Caki2 (cell line): Measurements from ENCODE around the gene KRTAP5-3. TPM values are rescaled to one million over a fixed set of nuclear protein-coding genes. Genes with fewer than 3 reads are reported as not detected.

Experiments used
- DNase-seq: peaks from one replicate; pipeline ENCODE4 v3.0.0-alpha.2; 2015; ENCODE audit warnings: low read depth
- in situ Hi-C: cut with HindIII; loops from 2 replicates; pipeline ENCODE4 v1.10.0; 2016; ENCODE audit warnings: low sequenced_read_pairs, low pct_unique_long_range_greater_than_20kb, mixed read lengths
- total RNA-seq: library from RNA; depleted of rRNA; stranded (reverse); fragments of >200 nt; shearing (Covaris generic); gene quantifications from 2 replicates; pipeline ENCODE4 v1.2.3, GENCODE V29; 2014; ENCODE audit warnings: low replicate concordance

The KRTAP5-3 gene
- total RNA-seq, 1 experiment from 2014 or later, result not detected

DNA sequence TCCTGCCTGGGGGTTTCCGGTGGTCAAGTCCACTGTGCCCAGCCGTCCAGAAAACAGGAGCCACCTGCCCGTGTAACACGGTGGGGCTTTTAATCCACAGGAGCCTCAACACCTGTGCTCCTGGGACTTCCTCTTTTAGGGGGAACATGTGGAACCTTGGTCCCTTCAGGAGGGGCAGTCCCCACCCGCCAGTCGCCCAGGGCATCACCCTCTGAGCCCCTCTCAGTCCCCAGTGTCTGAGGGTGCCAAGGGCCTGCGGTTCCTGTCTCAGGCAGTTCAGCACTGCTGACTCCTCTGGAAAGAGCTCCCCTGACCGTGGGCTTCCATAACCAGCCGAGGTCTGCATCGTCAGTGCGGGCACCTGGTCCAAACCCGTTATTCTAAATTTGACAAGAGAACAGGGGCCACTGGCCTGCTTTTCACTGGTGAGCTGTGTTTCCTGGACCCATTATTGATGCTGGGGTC is 37.1 kb upstream of the KRTAP5-3 start:
- in situ Hi-C loops, result no loop called here
- no peak for DNase-seq

DNA sequence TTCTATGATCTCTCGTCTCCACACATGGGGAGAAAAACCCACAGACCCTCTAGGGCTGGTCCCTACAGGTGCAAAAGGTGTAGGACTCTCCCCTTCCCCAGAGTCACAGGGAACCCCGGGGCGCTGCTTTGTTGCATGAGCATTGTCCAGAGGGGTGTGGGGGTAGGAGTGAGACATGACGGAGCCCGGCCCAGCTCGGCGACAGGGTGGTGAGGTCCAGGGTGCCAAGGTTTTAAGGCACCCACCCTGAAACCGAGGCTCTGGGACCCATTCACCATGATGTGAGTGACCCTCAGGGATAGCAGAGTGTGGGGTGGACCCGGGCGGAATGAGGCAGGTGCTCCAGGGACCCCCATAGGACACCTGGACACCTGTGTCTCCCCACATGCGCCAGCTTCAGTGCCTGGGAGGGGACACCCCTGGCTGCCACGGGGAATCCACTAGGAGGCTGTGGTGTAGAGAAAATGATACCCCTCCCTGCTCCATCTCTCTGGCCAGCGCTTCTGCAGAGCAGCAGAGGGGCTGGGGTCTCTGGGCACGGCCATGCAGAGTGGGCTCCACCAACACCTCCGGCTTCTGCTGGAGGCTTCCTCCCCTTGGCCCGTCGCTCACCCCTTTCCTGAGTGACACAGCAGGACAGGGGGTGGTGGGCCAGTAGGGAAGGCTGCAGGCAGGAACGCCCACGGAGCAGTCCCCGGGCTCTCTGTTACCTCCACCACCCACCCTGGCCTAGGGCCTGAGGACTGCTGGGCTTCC is 36.5 kb upstream of the KRTAP5-3 start:
- in situ Hi-C loops, result no loop called here
- DNase-seq, result no peak

DNA sequence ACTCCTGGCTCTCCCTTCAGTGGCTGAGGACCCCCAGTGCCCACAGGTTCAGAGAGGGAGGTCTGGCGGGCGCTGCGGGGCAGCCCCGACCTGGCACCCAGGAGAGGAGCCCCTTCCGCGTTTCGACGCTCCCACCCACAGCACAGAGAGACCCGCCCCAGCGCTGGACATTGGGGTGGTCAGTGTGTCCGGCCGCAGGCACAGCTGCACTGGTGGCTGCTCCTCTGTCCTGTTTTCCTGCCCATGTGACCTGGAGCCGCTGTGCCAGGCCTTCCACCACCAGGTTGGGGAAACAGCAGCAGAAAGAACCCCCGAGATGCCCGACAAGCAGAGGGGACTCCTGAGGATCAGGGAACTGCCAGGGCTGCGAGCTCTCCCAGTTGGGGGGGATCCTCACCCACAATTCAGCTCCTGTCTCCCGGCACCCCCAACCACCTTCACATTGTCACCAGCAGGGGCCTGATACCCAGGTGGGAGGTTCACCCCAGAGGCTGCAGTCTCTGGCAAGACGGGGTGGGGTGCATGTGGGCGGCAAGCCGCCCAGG is 35.0 kb upstream of the KRTAP5-3 start:
- in situ Hi-C loops, result no loop called here
- DNase-seq, result no peak

DNA sequence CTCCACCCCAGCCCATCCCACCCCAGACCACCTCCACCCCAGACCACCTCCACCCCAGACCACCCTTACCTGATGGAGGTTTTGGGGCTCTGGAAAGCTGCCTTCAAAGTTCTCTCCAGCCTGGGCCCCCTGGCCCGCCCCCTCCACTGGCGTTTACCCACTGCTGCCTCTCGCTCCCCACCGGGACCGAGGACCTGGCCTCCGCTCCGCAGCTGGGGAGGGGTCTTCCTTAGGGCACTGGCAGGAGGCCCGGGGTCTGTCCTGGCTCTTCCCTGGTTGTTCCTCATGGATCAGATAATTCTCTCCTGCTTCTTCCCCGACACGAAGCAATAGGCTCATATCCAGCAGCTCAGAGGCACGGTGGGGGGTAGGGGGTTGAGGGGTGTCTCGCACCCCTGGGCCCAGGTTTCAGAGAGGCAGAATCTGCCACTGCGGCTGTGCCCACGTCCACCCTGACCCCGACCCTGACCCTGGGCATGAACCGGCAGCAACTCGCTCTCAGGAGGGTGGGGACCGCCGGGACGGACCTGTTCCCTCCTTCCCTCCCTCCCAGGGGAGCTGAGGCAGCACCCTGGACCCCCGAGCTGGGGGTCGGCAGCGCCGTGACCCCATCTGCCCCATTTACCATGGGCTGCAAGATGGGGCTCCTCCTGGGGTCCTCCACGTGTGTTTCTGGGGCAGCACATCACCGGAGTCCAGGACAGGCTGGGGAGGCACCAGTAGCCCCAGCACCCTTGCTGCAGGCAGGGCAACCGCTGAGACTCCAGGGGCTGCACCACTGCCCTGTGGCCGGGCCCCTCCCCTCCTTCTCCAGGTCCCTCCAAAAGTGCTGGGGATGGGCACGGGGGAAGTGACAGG is 34.3 kb upstream of the KRTAP5-3 start:
- DNase-seq, result no peak
- in situ Hi-C loops, result no loop called here

DNA sequence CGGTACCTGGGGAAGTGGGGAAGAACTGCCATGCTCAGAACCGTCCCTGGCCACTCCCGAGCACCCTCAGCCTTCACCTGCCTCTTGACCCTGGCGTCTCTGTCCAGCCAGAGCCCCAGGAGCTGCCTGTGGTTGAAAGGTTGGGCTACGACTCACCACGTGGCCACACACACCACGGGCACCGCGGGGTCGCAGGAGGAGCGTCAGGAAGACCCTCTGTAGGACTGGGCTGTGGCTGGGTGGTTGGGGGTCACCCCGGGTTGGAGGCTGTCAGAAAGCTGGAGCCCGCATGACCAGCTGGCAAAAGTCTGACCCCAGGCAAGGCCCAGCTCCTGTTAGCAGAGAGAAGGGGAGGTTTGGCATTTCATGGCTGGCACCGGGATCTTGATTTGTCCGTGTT is 32.8 kb upstream of the KRTAP5-3 start:
- in situ Hi-C loops, result no loop called here
- DNase-seq, result no peak

DNA sequence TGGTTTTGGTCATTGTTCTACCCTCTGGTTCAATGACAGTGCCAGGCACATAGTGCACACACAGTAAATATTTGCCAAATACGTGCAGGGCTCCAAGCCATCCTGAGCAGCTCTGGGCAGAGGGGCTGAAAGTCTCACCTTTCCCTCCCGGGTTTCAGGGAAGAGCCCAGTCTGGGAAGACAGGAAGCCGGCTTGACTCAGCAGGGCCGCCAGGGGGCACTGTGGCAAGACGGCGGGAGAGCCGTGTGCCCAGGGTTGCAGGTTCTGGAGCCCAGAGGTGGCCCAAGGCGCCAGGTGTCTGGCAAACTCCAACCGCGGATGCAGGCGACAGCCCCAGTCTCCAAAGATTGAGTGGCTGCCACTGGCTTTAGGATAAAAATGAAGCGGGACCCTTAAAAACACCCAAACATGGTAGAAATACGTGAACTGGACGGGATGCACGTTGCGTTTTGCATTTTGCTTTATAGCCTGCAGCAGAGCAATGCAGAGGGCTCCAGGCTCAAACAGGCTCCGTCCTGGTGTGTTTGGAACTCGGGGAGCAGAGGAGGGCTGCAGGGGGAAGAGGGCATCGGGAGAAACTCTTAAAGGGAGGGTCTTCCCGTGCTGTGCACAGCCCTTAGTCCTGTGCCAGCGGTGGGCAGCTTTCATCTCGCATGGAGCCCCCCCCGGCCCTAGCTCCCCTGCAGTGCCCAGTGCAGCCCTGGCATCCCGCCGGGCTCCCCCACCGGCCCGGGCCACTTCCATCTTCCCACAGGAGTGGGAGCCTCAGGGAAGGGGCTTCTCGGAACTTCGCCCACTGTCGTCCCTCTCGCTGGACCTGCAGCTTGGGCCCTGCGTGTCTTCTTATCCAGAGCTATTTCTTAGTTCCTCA is 32.0 kb upstream of the KRTAP5-3 start:
- in situ Hi-C loops, result no loop called here
- no peak for DNase-seq

DNA sequence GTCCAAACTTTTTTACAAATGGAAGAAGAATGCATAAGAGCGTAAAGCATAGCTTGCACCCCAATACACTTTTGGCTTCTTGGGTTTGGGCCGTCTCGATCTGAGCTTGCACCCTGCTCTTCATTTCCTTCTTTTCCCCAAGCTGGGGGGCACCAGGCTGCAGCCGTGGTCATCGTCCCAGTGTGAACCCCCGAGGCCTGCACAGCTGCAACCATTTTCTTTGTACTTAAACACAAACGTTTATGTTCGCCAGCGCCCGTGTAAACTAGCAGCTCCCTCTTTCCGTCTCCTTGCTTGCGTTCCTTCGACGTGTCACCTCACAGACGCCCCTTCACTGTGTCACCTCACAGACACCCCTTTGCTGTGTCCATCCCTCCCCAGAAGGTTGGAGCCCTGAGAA is 31.4 kb upstream of the KRTAP5-3 start:
- in situ Hi-C loops, result loop anchor here (10.0 kb wide), 1 partner anchor 105 kb away; no protein-coding TSS in a partner anchor

DNA sequence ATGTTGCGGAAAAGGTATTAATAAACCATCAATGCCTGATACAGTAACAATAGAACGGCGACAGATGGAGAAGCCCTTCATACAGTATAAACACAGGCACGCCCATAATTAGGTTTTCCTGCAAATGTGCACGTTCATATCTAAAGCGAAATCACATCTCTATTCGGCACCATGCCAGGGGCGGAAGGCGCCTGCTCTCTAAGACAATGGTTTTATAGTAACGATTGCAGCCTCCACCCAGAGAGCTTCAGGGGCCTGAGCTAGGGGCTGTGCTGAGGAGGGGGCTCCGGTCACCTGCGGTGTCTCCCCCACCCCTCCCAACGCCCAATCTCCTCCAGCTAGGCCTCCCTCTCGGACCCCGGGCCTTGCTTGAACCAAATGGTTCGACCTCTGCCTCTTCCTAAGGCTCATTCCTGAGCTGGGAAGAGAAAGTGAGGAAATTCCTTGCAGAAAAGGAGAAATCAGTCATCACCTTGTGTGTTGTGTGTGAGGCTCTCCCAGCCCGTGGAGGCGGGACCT is 30.9 kb upstream of the KRTAP5-3 start:
- DNase-seq, result no peak
- in situ Hi-C loops, result loop anchor here (10.0 kb wide), 1 partner anchor 104 kb away; no protein-coding TSS in a partner anchor

More for the DNA sequence above, 31.4 kb upstream of the KRTAP5-3 start:
- no peak for DNase-seq

DNA sequence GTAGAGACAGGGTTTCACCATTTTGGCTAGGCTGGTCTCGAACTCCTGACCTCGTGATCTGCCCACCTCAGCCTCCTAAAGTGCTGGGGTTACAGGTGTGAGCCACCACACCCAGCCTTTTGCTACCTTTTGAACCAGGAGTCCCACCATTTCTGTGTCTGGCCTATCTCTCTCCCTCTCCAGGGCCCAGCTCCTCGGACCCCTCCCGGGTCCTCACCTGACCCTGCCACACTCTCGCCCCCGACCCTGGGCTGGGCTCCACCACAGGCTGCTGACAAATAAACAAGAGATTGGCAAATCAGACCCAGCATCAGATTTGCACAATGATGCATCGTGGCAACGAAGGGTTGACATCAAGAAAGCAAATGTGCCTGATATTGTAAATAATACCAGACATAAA is 30.1 kb upstream of the KRTAP5-3 start:
- in situ Hi-C loops, result loop anchor here (10.0 kb wide), 1 partner anchor 104 kb away; no protein-coding TSS in a partner anchor

DNA sequence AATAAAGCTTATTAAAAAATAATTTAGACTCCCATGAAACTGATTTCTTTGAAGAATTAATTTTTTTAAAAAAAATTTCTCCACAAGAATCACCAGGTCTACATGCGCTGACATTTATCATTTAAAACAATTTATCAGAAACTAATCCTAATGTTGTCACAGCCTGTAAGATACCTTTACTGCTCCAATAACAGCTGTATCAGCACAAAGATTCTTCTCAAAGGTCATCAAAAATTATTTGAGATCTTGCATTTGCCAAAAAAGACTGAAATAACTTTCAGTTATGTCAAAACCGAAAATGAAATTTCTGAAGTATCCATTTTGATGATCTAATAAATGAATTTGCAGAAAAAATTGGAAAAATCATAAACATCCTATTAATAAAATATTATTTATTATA is 29.4 kb upstream of the KRTAP5-3 start:
- no peak for DNase-seq
- in situ Hi-C loops, result loop anchor here (10.0 kb wide), 1 partner anchor 103 kb away; no protein-coding TSS in a partner anchor

More for the DNA sequence above, 30.1 kb upstream of the KRTAP5-3 start:
- no peak for DNase-seq

DNA sequence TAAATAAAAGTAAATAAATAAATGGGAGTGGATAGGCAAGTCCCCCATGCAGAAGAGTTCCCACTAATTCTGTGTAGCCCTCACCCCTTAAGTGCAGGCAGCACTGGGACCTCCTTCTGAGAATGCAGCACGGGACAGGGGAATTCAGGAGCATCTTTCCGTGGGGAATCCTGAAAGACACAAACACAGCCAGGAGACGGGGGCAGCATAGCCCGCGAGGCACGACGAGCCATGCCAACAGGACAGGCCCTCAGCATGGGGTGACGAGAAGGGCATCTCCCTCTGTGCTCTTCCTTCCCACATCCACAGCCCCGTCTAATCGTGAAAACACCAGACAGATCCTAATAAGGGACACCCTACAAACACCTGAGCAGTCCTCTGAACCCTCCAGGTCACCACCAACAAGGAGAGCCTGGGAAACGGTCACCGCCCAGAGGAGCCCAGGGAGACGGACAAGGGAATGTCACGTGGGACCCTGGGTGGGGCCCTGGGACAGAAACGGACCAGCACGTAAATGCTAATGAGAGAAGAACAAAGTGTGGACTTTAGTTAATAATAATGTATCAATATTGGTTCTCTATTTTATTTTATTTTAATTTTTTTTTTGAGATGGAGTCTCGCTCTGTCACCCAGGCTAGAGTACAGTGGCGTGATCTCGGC is 28.2 kb upstream of the KRTAP5-3 start:
- in situ Hi-C loops, result loop anchor here (10.0 kb wide), 1 partner anchor 102 kb away; no protein-coding TSS in a partner anchor
- DNase-seq, result no peak

DNA sequence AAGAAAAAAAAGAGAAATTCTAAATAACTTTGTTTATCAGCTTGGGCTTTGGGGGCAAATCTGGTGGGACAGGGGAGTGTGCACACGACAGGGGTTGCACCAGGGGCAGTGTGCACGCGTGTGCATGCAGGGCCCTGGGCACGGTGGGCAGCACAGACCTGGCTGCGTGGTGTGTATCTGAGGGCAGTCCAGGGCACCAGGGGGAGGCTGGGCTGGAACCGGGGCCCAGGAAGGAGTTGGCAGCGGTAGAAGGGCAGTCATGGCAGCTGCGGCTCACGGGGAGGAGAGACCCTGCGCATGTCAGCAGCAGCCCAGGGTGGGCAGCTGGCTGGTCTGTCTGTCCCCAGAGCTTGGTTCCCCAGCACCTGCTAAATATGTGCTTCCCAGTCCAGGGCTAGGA is 25.6 kb upstream of the KRTAP5-3 start:
- in situ Hi-C loops, result loop anchor here (10.0 kb wide), 1 partner anchor 99 kb away; no protein-coding TSS in a partner anchor
- DNase-seq, result no peak

DNA sequence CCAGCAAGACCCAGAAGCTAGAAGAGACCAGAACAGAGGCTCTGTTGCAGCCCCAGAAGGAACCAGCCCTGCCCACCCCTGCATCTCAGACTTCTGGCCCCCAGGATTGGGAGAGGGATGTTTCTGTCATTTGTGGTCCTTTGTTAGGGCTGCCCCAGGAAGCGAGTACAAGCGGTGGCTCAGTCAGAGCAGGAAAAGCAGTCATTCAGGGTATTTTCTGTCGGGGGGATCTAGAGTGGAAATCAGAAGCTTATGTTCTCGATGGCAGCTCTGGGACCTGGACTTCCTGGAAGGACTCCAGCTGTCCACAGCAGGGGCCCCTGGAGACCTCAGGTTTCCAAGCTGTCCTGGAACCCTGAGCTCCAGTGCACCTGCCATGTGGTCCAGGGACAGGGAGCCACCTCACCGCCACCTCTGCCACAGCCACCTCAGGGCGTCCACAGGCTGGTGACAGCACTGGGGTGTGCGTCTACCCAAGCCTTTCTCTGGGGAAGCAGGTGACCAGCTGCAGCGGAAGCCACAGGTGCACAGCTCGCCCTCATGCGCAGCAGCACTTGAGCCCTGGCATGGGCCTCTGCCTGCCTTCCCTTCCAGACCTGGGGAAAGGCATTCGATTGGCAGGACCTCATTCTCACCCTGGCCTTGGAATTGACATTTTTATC is 23.9 kb upstream of the KRTAP5-3 start:
- DNase-seq, result no peak
- in situ Hi-C loops, result loop anchor here (10.0 kb wide), 1 partner anchor 97 kb away; no protein-coding TSS in a partner anchor

DNA sequence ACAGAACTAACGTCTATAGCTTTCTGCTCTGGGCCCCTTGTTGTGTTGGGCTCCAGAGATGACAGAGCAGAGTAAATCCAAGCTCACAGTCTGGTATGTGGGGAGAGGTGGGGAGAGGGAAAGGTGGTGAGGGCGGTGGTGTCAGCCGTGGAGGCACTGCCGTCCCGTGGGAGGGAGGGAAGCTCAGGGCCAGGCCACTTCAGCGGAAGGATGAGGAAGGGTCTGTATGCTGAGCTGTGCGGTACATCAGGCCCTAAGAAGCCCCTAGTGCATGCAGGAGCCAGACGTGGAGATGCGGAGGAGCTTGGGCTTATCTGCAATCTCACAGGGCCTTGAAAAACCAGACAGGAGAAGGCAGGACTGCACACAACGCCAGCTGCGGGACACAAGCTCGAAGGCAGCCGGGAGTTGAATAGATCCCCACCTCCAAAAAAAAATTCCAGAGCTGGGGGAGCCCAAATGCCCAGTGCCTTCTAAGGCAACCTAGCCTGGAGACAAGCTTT is 22.9 kb upstream of the KRTAP5-3 start:
- no peak for DNase-seq
- in situ Hi-C loops, result loop anchor here (10.0 kb wide), 1 partner anchor 96 kb away; no protein-coding TSS in a partner anchor

DNA sequence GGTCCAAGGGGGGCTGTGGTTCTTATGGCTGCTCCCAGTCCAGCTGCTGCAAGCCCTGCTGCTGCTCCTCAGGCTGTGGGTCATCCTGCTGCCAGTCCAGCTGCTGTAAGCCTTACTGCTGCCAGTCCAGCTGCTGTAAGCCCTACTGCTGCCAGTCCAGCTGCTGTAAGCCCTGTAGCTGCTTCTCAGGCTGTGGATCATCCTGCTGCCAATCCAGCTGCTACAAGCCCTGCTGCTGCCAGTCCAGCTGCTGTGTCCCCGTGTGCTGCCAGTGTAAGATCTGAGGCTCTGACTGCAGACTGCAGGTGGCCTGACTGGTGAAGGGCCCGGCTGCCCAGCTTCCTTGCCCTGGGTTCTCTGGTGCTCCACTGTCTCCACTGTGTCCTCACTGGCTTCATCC is 22.0 kb upstream of the KRTAP5-3 start:
- in situ Hi-C loops, result loop anchor here (10.0 kb wide), 1 partner anchor 95 kb away; no protein-coding TSS in a partner anchor
- no peak for DNase-seq
